ENCODE measurements around the gene MEOX2. TPM values are rescaled to one million over a fixed set of nuclear protein-coding genes. Genes with fewer than 3 reads are reported as not detected.

MEOX2 gene
- total RNA-seq, 1 experiment from 2014 or later: not detected

DNA sequence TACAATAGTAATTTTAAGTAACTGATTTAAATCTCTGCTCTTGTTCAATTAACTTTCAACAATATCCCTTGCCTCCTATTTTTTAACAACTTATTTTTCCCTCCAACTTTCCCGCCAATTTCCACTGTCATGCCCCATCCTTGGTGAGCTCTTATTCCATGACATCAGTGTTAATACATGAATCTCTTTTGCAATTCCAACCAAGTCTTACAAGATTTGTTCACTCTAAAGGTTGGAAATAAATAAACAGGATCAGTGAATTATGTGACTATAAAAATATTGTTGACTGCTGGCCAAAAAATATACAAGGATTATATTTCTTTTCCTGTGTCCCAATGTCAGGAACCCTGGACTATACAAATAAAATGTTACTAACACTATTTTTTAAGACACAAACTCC is 103.7 kb downstream of the MEOX2 start:
- Mint-ChIP-seq H3K36me3 (ENCODE audit: insufficient read depth, unreplicated experiment) (no peaks in the 10 kb centered on the region), H3K4me3 (ENCODE audit: unreplicated experiment) (no peak overlapping the region), H3K4me1 (ENCODE audit: low read depth, unreplicated experiment) (no peaks in the 10 kb centered on the region), H3K27ac (ENCODE audit: unreplicated experiment) (no peak overlapping the region), H3K9me3 (ENCODE audit: unreplicated experiment) (peaks cover 12% of the 10 kb centered on the region), H3K27me3 (ENCODE audit: insufficient read depth, unreplicated experiment) (no peaks in the 10 kb centered on the region)
- no peak for DNase-seq
- CTCF ChIA-PET: no interaction called here
- Histone ChIP-seq H3K27me3 (replicated peaks; ENCODE audit: control insufficient read depth, insufficient read depth, low read length) (no peaks in the 10 kb centered on the region), H3K4me3 (ENCODE audit: low read depth, low read length) (no peak overlapping the region), H3K4me1 (no peaks in the 10 kb centered on the region), H3K9me3 (peaks cover 13% of the 10 kb centered on the region; the same call in 1 of the 2 replicates), H3K36me3 (ENCODE audit: control insufficient read depth, insufficient read depth, low read length) (no peaks in the 10 kb centered on the region)
- TF ChIP-seq, protein P1, sequence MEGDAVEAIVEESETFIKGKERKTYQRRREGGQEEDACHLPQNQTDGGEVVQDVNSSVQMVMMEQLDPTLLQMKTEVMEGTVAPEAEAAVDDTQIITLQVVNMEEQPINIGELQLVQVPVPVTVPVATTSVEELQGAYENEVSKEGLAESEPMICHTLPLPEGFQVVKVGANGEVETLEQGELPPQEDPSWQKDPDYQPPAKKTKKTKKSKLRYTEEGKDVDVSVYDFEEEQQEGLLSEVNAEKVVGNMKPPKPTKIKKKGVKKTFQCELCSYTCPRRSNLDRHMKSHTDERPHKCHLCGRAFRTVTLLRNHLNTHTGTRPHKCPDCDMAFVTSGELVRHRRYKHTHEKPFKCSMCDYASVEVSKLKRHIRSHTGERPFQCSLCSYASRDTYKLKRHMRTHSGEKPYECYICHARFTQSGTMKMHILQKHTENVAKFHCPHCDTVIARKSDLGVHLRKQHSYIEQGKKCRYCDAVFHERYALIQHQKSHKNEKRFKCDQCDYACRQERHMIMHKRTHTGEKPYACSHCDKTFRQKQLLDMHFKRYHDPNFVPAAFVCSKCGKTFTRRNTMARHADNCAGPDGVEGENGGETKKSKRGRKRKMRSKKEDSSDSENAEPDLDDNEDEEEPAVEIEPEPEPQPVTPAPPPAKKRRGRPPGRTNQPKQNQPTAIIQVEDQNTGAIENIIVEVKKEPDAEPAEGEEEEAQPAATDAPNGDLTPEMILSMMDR (IDR thresholded peaks at IDR 0.05; ENCODE audit: insufficient read depth in 1 of 2, low read depth in 1 of 2, low read length in 1 of 2, severe bottlenecking in 1 of 2, unreplicated experiment in 1 of 2): no peak
- no TSS peak for BruUV-seq (replicated peaks)
- POLR2A ChIA-PET: no interaction called here
- intact Hi-C loops (cut with micrococcal nuclease; ENCODE audit: unreplicated experiment): no loop called here

DNA sequence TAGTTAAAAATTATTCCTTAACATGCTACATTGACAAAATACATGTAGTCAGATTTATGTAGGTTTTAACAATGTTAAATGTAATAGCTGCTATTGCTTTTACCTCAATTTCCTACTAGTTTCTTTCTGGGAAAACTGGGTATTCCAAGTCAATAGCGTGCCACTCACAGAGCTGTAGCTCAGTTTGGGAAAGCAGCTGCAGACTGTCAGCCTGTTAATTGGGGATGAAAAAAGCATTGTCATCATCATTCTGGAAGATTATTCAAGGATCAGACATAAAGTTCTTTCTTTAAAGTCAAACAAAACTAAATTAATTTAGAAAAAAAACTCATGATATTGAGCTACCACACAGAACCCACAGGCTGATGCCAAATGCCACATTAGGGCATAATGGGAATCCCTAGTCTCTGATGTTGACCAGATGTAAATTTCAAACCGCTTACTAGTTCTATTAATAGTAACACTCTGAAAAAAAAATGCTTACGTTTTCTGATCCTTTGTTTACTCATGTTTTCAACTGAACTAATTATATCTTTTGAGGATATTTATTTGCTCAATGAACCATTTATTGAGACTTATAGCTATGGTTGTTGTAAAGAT is 105.0 kb downstream of the MEOX2 start:
- Histone ChIP-seq H3K4me1 (no peaks in the 10 kb centered on the region), H3K4me3 (ENCODE audit: low read depth, low read length) (no peak overlapping the region), H3K27me3 (replicated peaks; ENCODE audit: control insufficient read depth, insufficient read depth, low read length) (no peaks in the 10 kb centered on the region), H3K9me3 (peaks cover 13% of the 10 kb centered on the region; the same call in 1 of the 2 replicates), H3K36me3 (ENCODE audit: control insufficient read depth, insufficient read depth, low read length) (no peaks in the 10 kb centered on the region)
- ChIA-PET CTCF (no interaction called here), POLR2A (no interaction called here)
- H3K4me3 Mint-ChIP-seq (ENCODE audit: unreplicated experiment): no peak overlapping the region
- H3K27ac Mint-ChIP-seq (ENCODE audit: unreplicated experiment): no peak overlapping the region
- no TSS peak for BruUV-seq (replicated peaks)
- DNase-seq: no peak
- no peaks in the 10 kb centered on the region for H3K27me3 Mint-ChIP-seq (ENCODE audit: insufficient read depth, unreplicated experiment)
- H3K4me1 Mint-ChIP-seq (ENCODE audit: low read depth, unreplicated experiment): no peaks in the 10 kb centered on the region
- H3K36me3 Mint-ChIP-seq (ENCODE audit: insufficient read depth, unreplicated experiment): no peaks in the 10 kb centered on the region
- TF ChIP-seq, protein P1 (IDR thresholded peaks at IDR 0.05; ENCODE audit: insufficient read depth in 1 of 2, low read depth in 1 of 2, low read length in 1 of 2, severe bottlenecking in 1 of 2, unreplicated experiment in 1 of 2): no peak
- peaks cover 11% of the 10 kb centered on the region for H3K9me3 Mint-ChIP-seq (ENCODE audit: unreplicated experiment)
- intact Hi-C loops (cut with micrococcal nuclease; ENCODE audit: unreplicated experiment): no loop called here

GRCh38 chr7:15580604-15581351 is 105.7 kb downstream of the MEOX2 start:
- Mint-ChIP-seq H3K27ac (ENCODE audit: unreplicated experiment) (no peak overlapping the region), H3K36me3 (ENCODE audit: insufficient read depth, unreplicated experiment) (no peaks in the 10 kb centered on the region), H3K9me3 (ENCODE audit: unreplicated experiment) (peaks cover 11% of the 10 kb centered on the region), H3K4me3 (ENCODE audit: unreplicated experiment) (no peak overlapping the region), H3K4me1 (ENCODE audit: low read depth, unreplicated experiment) (no peaks in the 10 kb centered on the region), H3K27me3 (ENCODE audit: insufficient read depth, unreplicated experiment) (no peaks in the 10 kb centered on the region)
- peaks cover 13% of the 10 kb centered on the region; the same call in 1 of the 2 replicates for H3K9me3 ChIP-seq
- intact Hi-C loops (cut with micrococcal nuclease; ENCODE audit: unreplicated experiment): no loop called here
- ChIA-PET CTCF (no interaction called here), POLR2A (no interaction called here)
- H3K27me3 ChIP-seq (replicated peaks; ENCODE audit: control insufficient read depth, insufficient read depth, low read length): no peaks in the 10 kb centered on the region
- TF ChIP-seq, protein P1 (IDR thresholded peaks at IDR 0.05; ENCODE audit: insufficient read depth in 1 of 2, low read depth in 1 of 2, low read length in 1 of 2, severe bottlenecking in 1 of 2, unreplicated experiment in 1 of 2): no peak
- no peaks in the 10 kb centered on the region for H3K36me3 ChIP-seq (ENCODE audit: control insufficient read depth, insufficient read depth, low read length)
- no peak for DNase-seq
- no TSS peak for BruUV-seq (replicated peaks)
- no peak overlapping the region for H3K4me3 ChIP-seq (ENCODE audit: low read depth, low read length)
- no peaks in the 10 kb centered on the region for H3K4me1 ChIP-seq

Data from Caco-2 (cell line).